ENCODE data around the gene NRXN2. TPM values are rescaled to one million over a fixed set of nuclear protein-coding genes. Genes with fewer than 3 reads are reported as not detected.

Gene NRXN2
- total RNA-seq, result 13.8 TPM

DNA sequence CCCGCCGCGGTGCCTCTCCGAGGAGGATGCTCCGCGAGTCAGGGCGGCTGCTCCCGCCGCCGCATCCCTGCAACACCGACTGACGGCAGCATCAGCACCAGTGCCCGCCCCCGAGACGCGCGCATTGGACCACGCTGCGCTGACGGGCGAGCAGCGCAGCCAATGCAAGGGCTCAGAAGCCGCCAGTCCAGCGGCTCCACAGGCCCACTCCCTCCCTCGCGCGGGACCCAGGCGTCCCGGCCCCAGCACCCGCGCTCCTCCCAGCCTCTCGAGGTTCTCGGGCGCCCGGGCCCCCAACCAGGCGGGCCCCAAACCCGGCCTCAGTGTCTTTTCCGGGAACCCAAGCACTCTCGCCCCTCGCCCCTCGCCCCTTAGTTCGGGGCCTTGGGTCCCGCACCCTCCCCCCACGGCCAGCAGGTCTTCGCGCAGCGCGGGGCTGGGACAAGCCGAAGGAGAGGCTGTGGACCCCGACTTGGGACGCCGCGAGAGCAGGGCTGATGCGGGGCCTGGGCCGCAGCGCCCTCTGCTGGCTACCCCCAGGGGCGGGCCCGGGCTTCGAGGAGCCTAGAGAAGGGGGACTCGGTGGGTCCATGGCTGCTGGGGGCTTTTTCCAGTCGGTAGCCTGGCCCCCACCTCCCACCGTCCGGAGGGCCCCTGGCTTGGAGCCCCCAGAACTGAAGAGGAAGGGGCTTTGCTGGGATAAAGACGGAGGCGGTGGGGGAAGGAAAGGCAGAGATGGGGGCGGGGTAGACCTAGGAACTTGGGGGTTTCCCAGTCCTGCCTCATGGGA lies at the start of gene NRXN2:
TSS of gene NRXN2 (minus strand) at position 81 of the 790 bp plus-strand sequence. CDS start 9,498 bp downstream, outside the sequence.
- peak; percentile 88 for DNase-seq

- no peak for DNase-seq
Observed at GRCh38 chr11:64772303-64773018, 49.5 kb upstream of the NRXN2 start.

GRCh38 chr11:64771861-64772260 lies 48.9 kb upstream of the NRXN2 start:
- no peak for DNase-seq

- no peak for DNase-seq
Observed at GRCh38 chr11:64770120-64770519, 47.1 kb upstream of the NRXN2 start.

DNA sequence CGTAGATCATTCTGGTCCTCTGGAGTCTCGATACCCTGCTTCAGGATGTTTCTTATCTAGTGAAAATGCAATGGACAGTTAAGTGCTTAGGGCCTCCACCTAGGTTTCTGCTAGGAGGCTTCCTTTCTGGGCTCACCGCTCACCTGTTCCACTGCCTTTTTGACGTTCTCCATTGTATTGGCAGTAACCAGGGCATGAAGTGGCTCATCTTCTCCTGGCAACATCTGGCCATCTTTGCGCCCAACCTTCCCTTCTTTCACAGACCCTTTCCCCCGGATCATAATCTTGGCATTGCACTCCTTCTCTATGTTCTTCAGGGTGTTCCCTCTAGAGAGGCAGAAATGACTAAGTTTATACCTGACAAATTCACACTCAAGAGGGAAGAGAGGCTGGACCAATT lies 46.3 kb upstream of the NRXN2 start:
- no peak for DNase-seq

DNA sequence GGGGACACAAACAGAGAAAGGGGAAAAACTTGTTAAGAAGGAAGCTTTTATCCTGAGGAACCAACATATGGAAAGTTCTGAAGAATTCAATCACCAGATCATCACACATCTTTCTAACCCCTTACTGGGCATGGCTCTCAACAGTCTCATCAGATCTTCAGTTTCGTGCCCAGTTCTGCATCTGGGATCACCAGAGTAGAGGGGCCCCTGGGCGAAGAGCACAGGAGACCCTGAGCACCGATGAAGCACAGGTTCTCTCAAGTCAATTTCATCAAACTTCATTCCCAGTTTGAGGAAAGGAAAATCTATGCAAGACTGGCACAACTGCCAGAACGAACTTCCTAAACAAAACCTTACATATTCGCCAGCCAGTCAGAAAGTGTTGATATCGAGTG lies 45.3 kb upstream of the NRXN2 start:
- no peak for DNase-seq

- peak; percentile 78 for DNase-seq
Observed at GRCh38 chr11:64767344-64768299, 44.6 kb upstream of the NRXN2 start.

GRCh38 chr11:64766881-64767280 lies 43.9 kb upstream of the NRXN2 start:
- no peak for DNase-seq

DNA sequence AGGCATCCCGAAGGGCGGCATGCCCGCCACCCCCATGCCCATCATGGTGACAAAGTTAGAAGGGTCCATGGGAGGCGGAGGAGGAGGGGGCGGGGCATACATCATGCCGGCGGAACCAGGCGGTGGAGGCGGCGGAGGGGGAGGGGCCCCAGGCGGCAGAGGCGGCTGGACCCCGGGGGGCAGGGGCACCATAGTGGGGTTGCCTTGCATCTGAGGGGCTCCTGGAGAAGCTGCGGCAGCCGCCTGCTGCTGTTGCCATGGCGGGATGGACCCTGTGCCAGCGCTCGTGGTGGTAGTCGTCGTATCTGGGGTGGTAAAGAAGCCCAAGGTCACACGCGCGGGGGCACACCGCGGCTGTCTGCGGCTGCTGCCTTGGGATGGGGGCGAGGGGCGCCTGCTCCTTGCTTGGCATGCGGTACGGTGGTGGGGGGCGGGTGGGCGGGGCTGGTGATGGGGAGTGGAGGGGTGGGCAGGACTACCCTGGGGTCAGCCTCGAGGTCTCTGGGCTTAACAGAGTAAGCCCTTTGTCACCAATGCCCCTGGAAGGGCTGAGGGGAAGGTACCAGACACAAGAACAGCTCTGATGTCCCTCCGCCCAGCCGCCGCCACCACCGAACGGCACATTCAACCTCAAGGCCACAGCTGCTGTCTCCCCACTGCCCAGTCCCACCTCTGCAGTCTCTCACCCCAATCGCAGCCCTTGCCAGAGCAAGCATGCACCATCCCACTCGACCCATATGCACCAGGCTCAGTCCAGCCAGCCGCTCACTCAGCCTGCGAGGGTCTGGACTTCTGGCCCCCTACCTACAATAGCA lies 43.1 kb upstream of the NRXN2 start:
- DNase-seq, result no peak

DNA sequence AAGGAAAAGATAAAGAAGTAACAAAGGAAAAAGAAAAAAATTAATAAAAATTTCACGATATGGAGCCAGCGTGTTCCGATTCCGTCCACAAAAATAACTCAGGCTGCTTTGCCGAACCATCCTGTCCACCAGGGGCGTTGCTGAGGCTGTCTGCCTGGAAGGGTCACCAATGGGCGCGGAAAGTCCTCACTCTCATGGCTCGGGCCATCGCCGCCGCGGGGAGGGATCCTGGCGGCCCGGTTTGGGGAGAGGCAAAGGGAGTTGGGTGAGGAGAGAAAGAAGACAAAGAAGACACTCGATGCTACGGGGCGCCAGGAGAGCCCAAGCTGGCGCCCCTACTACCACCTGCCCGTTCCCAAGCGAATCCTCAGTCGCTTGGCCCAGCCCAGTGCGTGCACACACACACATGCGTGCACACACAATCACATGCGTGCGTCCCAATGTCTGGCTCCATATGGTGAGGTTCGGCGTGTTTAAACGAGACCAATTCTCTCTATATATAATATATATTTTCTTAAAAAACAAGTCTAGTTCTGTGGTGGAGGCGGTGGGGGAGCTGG lies 42.4 kb upstream of the NRXN2 start:
- DNase-seq, result no peak

DNA sequence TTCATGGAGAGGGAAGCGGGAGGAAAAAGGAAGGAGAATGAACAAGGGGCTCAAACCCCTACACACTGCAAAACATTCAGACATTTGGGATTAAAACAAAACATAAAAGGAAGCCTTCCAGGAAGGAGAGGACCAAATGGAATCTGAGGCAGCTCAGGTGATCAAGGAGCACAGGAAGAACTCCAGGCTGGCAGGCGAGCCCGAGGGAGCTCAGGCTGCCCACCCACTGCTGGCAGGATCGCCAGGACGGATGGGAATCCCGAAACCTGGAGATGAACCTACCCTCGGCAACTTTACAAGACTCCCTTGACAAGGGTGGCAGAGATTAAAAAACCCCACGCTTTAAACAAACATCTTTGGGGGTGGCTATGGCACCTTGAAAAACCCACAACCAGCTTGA lies 41.8 kb upstream of the NRXN2 start:
- DNase-seq, result no peak

DNA sequence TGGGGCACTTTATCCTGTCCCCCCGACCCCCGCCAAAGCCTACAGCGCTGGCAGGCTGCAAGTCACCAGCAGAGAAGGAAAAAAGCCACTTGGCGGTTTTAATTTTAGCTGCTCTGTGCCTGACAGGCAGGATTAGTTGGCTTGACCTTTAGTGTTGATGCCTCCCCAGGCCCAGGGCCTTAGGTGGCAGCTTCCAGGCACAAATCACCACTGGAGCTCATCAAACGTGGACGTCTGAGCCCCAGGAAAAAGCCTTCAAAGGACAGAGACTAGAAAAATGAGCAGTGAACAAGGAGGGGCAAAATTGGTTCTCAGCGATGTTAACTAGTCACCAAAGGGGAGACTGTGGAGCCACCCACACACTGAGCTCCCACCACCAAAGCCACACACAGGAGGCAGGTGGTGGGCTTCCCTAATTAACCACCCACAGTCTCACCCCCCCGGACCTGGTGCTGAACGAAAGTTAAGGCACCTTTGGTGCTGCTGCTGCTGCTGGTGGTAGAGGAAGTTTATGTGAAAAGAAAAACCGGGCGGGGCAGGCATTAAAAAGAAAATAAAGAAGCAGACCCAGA lies 41.1 kb upstream of the NRXN2 start:
- DNase-seq, result no peak

DNA sequence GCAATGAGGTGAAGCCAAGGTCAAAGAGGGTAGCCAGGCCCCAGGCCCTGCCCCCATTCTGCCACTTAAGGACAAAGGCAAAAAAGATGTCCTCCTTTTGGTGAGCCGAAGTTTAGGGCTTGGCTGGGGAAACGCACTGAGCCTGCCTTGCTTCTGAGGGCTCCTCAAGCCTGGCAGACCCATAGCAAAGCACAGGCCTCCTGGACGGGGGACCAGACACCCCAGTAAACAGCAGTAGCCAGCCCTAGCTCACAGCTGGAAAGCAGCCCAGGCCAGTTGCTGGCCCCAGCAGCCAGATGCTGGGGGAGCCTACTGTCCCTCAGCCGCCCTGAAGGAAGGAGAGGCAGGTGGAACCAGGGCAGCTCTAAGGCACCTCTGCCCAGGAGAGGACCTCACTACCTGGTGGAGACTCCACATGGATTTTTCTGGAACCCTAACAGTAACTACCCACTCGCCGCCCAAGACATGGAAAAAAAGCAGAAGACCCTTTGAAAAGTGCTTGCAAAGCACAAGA lies 40.6 kb upstream of the NRXN2 start:
- no peak for DNase-seq

GRCh38 chr11:64762674-64763525 lies 39.9 kb upstream of the NRXN2 start:
- DNase-seq, result peak; percentile 25

- DNase-seq, result no peak
Observed at GRCh38 chr11:64762277-64762673, 39.3 kb upstream of the NRXN2 start.

GRCh38 chr11:64760759-64761420 lies 37.9 kb upstream of the NRXN2 start:
- DNase-seq, result peak; percentile 56

GRCh38 chr11:64759722-64760719 lies 37.0 kb upstream of the NRXN2 start, which contains the start of gene PYGM:
PYGM (minus strand) TSS chr11:64759974; CDS start chr11:64759898, 76 bp downstream.
- peak; percentile 90 for DNase-seq
